HUDEP-2 (cell line): ENCODE data around the gene LMNB1.
"Not testable (repeated sequence)": the region's sequence is repeated elsewhere in the genome, so short reads cannot be mapped to it uniquely, and the experiment has no call there.

Experiments
- DNase-seq, 76 experiments: peaks; one replicate each; lab custom pipeline; 2025; ENCODE audit not compliant: unreplicated experiment in 76 of 76; lab: John Stamatoyannopoulos, UW

Gene LMNB1

GRCh38 chr5:126816649-126817048 is 39.7 kb downstream of the LMNB1 start:
- no peak for DNase-seq

- no peak for DNase-seq
Observed at GRCh38 chr5:126818736-126819135, 41.8 kb downstream of the LMNB1 start.

DNA sequence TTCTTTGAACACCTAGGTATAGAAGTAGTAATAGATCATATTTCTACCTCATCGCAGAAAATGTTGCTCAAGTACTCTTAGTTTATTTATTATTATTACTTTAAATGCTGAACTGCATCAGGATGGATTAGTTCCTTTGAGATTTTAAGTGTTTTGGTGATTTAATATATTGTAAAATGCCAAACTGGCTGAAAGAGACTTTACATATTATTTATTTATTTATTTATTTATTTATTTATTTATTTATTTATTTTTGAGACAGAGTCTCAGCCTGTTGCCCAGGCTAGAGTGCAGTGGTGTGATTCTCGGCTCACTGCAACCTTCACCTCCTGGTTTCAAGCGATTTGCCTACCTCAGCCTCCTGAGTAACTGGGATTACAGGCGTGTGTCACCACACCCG is 42.3 kb downstream of the LMNB1 start:
- DNase-seq: no peak

DNA sequence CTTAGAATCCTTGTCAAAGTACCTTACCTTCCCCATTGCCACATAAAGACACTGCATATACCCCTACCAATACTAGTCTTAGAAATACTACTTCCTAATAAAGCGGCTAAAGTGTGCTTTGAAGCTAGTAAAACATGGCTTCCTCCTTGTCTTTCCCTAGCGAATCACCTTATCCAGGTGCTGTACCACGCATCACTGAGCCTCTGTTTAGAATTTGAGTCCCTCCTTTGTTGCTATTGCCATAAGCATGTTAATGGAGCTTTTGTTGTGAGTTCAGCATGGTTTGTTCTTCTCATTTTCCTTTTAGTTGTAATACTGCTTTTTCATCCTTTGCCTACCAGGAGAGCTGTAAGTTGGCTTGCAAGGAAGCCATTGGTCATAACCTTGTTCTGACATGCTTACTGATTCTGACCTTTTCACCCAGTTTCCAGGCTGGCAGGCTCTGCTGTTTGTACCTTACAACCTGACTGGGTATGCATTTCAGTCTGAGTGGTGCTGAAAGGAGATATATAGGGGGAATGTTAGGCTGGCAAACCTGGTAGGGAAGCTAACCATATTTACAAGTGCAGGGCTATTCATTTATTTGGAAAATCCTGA is 49.8 kb downstream of the LMNB1 start:
- no peak for DNase-seq

- no peak for DNase-seq
Observed at GRCh38 chr5:126829098-126829497, 52.2 kb downstream of the LMNB1 start.

- no peak for DNase-seq
Observed at GRCh38 chr5:126830061-126830460, 53.1 kb downstream of the LMNB1 start.

- no peak for DNase-seq
Observed at GRCh38 chr5:126831156-126831555, 54.2 kb downstream of the LMNB1 start.

DNA sequence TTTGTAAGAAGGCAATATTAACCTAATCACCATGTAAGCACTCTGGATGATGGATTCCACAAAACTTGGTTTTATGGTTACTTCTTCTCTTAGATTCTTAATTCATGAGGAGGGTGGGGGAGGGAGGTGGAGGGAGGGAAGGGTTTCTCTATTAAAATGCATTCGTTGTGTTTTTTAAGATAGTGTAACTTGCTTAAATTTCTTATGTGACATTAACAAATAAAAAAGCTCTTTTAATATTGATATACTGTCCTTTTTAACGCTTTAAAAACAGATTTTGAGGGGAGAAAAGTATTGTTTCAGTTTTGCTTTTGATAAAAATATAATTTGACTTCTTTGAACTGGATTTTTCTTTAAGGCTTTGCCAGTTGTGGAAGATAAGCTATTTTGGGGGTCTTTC is 59.8 kb downstream of the LMNB1 start:
- DNase-seq: no peak

DNA sequence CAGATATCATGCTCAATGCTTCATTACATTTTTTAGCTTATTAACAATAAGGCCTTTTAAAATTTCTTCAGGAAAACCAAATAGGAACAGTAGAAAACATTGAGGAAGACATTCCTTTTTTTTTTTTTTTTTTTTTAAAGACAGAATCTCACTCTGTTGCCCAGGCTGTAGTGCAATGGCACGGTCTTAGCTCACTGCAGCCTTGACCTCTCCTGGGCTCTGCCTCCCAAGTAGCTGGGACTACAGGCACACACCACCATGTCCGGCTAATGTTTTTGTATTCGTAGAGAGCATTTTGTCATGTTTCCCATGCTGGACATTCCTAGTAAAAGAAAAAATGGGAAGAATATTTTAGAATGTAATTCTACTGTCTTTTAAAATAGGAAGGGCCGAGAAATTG is 60.3 kb downstream of the LMNB1 start:
- DNase-seq: no peak

DNA sequence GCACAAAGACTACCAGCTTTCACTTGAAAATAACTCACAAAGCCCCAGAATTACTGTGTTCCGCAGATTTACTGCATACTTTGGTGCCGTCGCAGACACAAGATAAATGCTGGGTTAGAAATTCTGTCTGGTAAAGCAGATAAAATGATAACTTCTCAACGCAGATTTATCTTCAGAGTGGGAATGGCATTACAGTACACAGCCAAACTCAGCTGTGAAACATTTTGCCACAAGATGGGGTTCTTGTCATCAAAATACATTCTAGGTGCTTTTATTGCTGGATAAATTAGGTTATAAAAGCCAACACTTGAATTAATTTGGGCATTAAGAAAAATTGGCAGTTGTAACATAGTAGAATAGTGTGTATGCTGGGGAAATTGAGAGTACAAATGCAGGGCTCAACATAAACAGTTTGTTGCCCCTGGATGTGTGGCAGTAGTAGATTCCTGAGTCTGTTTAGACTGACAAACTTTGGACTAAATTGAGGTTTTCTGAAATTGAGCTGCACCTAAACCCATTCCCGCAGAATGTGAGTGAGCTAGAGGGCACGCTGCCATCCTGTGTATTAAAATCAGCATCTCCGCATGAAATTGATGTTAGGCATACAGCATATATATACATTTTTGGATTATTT is 61.1 kb downstream of the LMNB1 start:
- DNase-seq: peak in 14 of 76 experiments; percentile 3 to 51 (median 16)

DNA sequence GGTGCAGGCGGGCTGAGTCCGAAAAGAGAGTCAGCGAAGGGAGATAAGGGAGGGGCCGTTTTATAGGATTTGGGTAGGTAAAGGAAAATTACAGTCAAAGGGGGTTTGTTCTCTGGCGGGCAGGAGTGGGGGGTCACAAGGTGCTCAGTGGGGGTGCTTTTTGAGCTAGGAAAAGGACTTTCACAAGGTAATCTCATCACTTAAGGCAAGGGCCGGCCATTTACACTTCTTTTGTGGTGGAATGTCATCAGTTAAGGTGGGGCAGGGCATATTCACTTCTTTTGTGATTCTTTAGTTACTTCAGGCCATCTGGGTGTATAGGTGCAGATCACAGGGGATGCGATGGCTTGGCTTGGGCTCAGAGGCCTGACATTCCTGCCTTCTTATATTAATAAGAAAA is 62.5 kb downstream of the LMNB1 start:
- not testable (repeated sequence) for DNase-seq

- DNase-seq: not testable (repeated sequence)
Observed at GRCh38 chr5:126843375-126843774, 66.4 kb downstream of the LMNB1 start.

GRCh38 chr5:126845470-126846070 is 68.6 kb downstream of the LMNB1 start:
- DNase-seq: peak in 40 of 76 experiments; percentile 4 to 59 (median 28)

GRCh38 chr5:126846344-126846743 is 69.4 kb downstream of the LMNB1 start:
- peak in 2 of 76 experiments; percentile 1 to 3 for DNase-seq

DNA sequence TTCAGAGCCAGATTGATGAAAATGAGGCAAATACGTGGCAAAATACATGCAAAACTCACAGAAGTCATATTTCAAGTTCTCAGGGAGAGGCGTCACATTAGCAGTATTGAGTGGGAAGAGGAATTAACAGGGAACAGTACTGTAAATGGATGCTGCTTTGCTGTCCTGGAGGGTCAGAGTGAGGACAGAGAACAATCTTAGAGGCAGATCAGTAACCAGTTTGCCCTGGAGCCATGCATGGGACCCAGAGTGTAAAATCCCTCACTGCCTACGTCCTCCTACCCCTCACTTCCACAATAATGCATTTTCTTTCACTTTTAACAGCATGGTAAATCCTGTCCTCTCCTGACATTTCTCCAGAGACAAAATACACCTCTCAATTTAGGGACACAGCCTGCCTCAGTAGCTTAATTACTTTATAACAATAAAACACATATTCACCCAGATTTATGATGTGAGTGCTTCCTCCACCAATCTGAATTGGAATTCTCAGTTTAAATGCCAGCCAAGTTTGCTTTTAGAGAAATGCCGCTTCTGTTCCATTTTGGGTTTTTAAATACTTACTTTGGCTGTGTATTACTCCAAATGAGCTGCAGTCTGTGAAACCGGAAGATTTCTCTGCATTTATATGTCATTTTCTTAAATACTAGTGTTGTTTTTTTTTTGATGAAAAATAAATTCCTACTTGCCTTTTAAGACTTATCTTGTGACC is 70.0 kb downstream of the LMNB1 start:
- no peak for DNase-seq

DNA sequence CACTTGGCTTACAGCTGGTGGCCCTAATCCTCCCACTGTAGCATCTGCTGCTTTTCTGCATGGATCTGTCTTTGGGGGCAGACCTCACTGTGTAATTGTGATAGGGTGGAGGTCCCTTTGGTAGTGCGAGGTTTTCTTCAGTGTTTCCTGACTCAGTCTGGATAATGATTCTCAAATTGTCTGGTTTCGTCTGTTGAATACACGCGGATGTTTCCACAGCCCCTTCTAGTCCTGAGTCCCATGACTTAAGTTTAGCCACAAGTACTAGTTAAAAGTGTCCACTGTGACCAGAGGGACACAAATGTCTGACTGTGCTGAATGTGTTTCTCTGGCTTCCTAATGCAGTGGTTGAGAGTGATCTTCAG is 70.5 kb downstream of the LMNB1 start:
- no peak for DNase-seq

GRCh38 chr5:126847826-126848251 is 70.9 kb downstream of the LMNB1 start:
- DNase-seq: no peak

- DNase-seq: no peak
Observed at GRCh38 chr5:126848253-126848652, 71.3 kb downstream of the LMNB1 start.

DNA sequence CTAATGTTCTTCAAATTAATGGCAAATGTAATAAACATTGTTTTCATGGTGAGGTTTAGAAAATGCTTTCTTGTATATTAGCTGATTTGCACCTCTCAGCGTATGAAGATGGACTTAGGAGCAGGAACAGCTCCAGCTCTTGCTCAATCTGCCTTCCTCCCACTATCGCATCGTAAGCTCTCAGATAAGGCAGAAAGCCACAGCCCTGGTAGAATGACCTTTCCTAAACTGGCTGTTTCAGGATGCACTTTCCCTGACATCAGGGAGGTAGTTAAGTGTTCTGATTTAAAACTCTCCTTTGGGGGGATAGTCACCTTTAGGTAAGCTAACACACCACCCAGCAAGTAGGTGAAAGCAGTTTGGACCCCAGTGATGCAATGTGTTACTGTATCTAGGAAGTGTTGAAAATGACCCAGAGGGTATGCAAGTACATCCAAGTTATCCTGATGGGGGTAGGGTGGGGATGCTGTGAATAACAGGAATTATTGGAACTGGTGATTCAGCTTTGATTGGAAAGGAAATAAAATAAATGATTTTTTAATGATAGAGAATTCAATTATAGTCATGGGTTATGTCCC is 72.3 kb downstream of the LMNB1 start:
- no peak for DNase-seq

GRCh38 chr5:126851501-126852011 is 74.6 kb downstream of the LMNB1 start:
- no peak for DNase-seq

- no peak for DNase-seq
Observed at GRCh38 chr5:126852091-126852571, 75.2 kb downstream of the LMNB1 start.
